Calu3 (cell line): ENCODE data around the gene PARD3. TPM values are rescaled to one million over a fixed set of nuclear protein-coding genes. Genes with fewer than 3 reads are reported as not detected.

Experiments
- BruUV-seq: library from RNA; stranded (reverse); fragments of 400-500 nt; replicated peaks from 2 replicates; lab custom pipeline; 2021; lab: Mats Ljungman, UMichigan
- CTCF ChIA-PET: fragments of 300-600 bp; sonication (Branson Sonifier 250); formaldehyde crosslinking; loops from one replicate; lab custom pipeline; 2022; ENCODE audit warnings: antibody characterized with exemption; lab: Charles Lee
- DNase-seq: peaks from one replicate; pipeline ENCODE4 v3.0.0; 2022
- H3K27ac Mint-ChIP-seq: one replicate; pipeline ENCODE4 v1.8.0; 2022; ENCODE audit warnings: mixed read lengths; ENCODE audit not compliant: unreplicated experiment
- H3K27me3 Mint-ChIP-seq: one replicate; pipeline ENCODE4 v1.8.0; 2022; ENCODE audit warnings: mixed read lengths; ENCODE audit not compliant: unreplicated experiment
- H3K36me3 Mint-ChIP-seq: one replicate; pipeline ENCODE4 v1.8.0; 2022; ENCODE audit warnings: mild to moderate bottlenecking, moderate library complexity, mixed read lengths; ENCODE audit not compliant: insufficient read depth, unreplicated experiment
- H3K4me1 Mint-ChIP-seq: one replicate; pipeline ENCODE4 v1.8.0; 2022; ENCODE audit warnings: mild to moderate bottlenecking, low read depth, mixed read lengths; ENCODE audit not compliant: unreplicated experiment
- H3K4me3 Mint-ChIP-seq: one replicate; pipeline ENCODE4 v1.8.0; 2022; ENCODE audit warnings: mild to moderate bottlenecking, low read depth, moderate library complexity, mixed read lengths; ENCODE audit not compliant: unreplicated experiment
- H3K9me3 Mint-ChIP-seq: one replicate; pipeline ENCODE4 v1.8.0; 2022; ENCODE audit warnings: low read depth, mixed read lengths; ENCODE audit not compliant: unreplicated experiment
- CTCF ChIP-seq: fragments of 200-600 bp; IDR thresholded peaks from one replicate; pipeline ENCODE4 v1.8.0; 2022; ENCODE audit warnings: antibody characterized with exemption; ENCODE audit not compliant: unreplicated experiment
- intact Hi-C: fragments of 100-400 bp; cut with micrococcal nuclease; formaldehyde crosslinking; loops from one replicate; pipeline ENCODE4 v1.10.0; 2022; ENCODE audit not compliant: unreplicated experiment
- total RNA-seq: library from RNA; stranded (reverse); gene quantifications from 2 replicates; pipeline ENCODE4 v1.2.3, GENCODE V29; 2022

The PARD3 gene
- total RNA-seq, 1 experiment from 2014 or later, result 62.4 TPM

GRCh38 chr10:34295142-34295548, 520.0 kb downstream of the PARD3 start:
- CTCF ChIA-PET, result no interaction called here
- H3K27me3 Mint-ChIP-seq, result no peaks in the 10 kb centered on the region
- no TSS peak for BruUV-seq
- peaks cover 17% of the 10 kb centered on the region for H3K4me1 Mint-ChIP-seq
- H3K9me3 Mint-ChIP-seq, result no peaks in the 10 kb centered on the region
- intact Hi-C loops, result no loop called here
- H3K4me3 Mint-ChIP-seq, result no peak overlapping the region
- no peak for TF ChIP-seq CTCF
- DNase-seq, result no peak
- no peaks in the 10 kb centered on the region for H3K36me3 Mint-ChIP-seq
- H3K27ac Mint-ChIP-seq, result no peak overlapping the region

- Mint-ChIP-seq H3K27me3 (no peaks in the 10 kb centered on the region), H3K4me1 (peaks cover 17% of the 10 kb centered on the region), H3K27ac (no peak overlapping the region), H3K4me3 (no peak overlapping the region), H3K9me3 (no peaks in the 10 kb centered on the region), H3K36me3 (no peaks in the 10 kb centered on the region)
- TF ChIP-seq CTCF, result no peak
- CTCF ChIA-PET, result no interaction called here
- no peak for DNase-seq
- intact Hi-C loops, result no loop called here
- no TSS peak for BruUV-seq
These were observed 521.0 kb downstream of the PARD3 start for GRCh38 chr10:34294137-34294536.

GRCh38 chr10:34292675-34293074, 522.4 kb downstream of the PARD3 start:
- Mint-ChIP-seq H3K9me3 (no peaks in the 10 kb centered on the region), H3K27ac (no peak overlapping the region)

GRCh38 chr10:34292194-34292565, 522.9 kb downstream of the PARD3 start:
- no peak for DNase-seq
- CTCF ChIA-PET, result interaction anchor here (0.6 kb wide), 1 partner anchor 212 kb away, joined by 3 read pairs; no protein-coding TSS in a partner anchor
- intact Hi-C loops, result no loop called here
- Mint-ChIP-seq H3K36me3 (no peaks in the 10 kb centered on the region), H3K27me3 (no peaks in the 10 kb centered on the region), H3K4me3 (no peak overlapping the region), H3K4me1 (peaks cover 11% of the 10 kb centered on the region), H3K27ac (no peak overlapping the region), H3K9me3 (no peaks in the 10 kb centered on the region)
- TF ChIP-seq CTCF, result no peak
- no TSS peak for BruUV-seq

More at GRCh38 chr10:34292675-34293074, 522.4 kb downstream of the PARD3 start:
- no TSS peak for BruUV-seq
- no peak overlapping the region for H3K4me3 Mint-ChIP-seq
- DNase-seq, result no peak
- intact Hi-C loops, result no loop called here
- H3K4me1 Mint-ChIP-seq, result peaks cover 11% of the 10 kb centered on the region
- no peak for TF ChIP-seq CTCF
- no peaks in the 10 kb centered on the region for H3K27me3 Mint-ChIP-seq
- no peaks in the 10 kb centered on the region for H3K36me3 Mint-ChIP-seq
- CTCF ChIA-PET, result no interaction called here
